ENCODE results near the gene LIME1.

GRCh38 chr20:63744574-63745423 lies 8.3 kb downstream of the LIME1 start:
- TF ChIP-seq CTCF (IDR thresholded peaks at IDR 0.05), result no peak
- TF ChIP-seq POLR2A (IDR thresholded peaks at IDR 0.05), result no peak
